GM19468 (cell line): ENCODE measurements around the gene NINJ1.
"Not testable (repeated sequence)": the region's sequence is repeated elsewhere in the genome, so short reads cannot be mapped to it uniquely, and the experiment has no call there.

Experiments used
- ATAC-seq: cut with Tn5 transposase; IDR thresholded peaks from one replicate; pipeline ENCODE4 v1.9.1; 2021; ENCODE audit warnings: mild to moderate bottlenecking, moderate library complexity, moderate number of reproducible peaks; ENCODE audit not compliant: unreplicated experiment; ENCODE audit errors: extremely low read depth

The NINJ1 gene

DNA sequence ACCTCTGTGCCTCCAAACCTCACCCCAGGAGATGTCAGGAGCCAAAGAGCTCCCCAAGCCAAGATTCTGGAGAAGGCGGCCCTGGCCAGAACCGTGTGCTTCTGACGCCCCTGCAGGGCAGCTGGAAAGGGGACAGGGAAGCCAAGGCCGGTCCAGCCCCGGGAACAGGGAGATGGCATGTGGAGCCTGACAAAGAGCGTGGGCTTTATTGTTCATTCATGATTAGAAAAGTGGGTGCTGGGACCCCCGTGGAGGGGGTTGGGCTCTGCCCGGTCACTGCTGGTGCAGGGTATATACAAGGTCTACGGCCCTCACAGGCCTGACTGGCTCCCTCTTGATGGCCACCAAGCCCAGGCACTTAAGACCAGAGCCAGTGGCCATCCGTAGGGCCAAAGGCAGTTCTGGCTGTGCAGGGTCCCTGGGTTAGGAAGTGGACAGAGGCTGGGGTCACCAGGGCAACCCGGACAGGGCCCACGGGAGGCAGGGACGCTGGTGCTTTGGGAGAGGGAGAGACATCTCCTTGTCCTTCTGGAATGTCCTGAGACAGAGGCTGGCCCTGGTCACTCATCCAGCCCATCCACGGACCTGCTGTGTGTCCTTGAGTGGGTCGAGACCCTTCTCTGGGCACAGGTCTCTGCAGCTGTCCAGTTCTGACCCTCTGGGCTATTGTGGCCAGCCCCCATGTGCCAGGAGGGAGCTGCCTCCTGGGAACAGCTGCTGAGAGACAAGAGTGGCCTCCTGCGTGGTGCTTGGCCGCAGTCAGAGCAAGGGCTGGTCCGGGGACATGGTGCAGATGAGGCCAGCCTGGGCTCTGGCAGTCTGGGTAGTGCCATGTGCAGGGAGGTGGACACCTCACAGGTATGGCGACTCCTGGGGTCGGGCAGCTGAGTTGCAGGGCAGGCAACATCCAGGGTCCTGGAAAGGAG lies 12.5 kb downstream of the NINJ1 start:
- no peak for ATAC-seq

DNA sequence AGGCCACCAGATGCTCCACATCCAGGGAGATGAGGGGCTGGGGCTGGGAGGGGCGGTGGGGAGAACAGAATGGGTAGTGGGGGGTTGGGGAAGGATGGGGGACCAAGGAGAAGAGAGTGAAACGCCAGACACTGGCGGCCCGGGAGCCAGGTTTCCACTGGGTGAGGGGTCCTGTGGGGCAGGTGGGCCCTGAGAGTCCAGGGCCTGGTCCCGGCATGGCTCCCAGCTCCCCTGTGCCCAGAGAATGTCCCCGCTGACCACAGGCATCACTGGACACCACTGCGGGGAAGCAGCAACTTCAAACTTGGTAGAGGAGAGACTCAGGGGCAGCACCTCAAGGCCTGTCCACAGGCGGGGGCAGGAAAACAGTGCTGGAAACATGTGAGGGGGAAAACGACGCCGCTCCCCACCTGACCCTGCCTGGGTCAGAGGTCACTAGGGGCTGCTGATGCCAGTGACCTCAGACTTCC lies 13.2 kb downstream of the NINJ1 start:
- ATAC-seq = no peak

DNA sequence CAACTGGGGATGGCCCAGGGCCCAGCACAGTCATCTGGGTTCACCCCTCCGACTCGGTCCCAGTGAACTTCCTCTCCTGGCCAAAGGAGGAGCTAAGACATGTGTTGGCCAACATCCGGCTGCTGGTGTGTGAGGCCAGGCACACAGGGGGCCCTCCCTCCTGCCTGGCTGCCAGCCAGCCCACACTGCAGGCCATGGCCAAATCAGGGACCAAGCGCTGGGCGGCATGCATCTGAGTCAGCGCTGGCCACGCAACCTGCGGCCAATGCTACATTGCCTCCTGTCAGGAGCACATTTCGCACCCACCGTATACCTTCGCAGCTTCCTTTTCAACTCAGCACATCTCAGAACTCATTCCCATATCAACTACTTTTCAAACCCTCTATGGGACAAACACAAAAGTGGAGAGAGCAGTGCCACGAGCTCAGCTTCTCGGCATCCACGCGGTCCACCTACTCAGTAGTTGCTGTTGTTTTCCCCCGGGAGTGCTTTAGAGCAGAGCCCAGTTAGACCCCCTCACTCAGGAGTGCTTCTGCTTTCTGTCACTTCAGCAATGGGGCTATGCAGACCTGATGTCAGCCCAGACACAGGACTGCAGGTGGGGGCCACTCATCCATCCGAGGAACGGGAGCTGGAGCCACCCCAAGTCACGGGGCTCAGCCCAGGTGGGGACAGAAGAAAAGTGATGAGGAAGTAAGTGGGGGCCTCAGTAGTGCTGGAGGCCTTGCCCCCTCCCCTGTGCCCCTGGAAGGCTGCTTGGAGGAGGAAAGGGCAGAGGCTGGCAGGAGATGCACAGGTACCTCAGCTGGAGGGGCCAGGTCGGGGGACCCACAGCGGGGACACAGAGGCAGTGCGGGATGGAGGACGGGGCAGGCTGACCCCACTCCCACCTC lies 13.9 kb downstream of the NINJ1 start:
- peak; percentile 96 for ATAC-seq

DNA sequence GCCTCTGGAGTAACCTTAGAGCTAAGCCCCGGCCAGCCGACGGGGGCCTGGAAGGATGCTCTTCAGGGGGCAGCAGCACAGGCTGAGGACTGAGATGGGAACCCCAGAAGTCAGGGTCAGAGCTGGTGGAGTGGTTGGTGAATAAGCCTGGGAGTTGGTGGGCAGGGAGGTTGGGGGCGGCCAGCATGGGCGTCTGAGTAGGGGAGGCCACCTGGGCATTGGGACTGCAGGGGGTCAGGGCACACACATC lies 14.4 kb downstream of the NINJ1 start:
- ATAC-seq = no peak

DNA sequence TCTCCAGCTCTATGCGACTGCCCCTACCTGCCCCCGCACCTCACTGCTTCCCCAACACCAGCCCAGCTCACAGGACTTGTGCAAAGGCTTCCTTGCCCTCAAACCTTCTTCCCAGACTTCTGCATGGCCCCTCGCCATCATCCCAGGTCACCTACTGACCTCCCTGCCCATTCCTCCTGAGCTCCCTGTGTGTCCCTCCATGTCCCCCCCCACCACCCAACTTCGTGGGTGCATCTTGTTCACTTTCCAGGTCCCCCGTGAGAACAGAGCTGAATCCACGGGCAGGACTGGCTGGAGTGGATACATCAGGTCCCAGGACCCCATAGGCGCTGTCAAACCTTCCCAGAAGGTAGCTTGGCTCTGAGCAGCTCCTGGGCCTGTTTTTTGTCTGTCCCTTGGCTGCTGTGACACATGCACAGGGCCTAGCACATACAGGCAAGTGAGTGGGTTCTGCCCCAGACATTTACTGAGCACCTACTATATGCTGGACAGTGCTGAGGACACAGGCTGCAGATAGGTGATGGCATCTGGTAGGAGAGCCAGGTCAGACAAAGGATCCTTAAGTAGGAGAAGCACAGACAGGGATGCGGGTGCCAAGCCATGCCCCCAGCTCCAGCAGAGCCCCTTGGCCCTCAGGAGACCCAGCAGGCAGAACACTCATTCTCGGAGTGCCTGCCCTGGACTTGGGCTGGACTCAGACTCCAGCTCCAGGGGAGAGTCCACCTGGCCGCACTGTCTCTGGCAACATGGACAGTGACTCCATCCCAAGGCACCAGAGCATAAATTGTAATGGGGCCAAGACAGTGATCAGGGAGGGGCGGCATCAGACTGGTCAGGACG lies 15.0 kb downstream of the NINJ1 start:
- ATAC-seq = no peak

DNA sequence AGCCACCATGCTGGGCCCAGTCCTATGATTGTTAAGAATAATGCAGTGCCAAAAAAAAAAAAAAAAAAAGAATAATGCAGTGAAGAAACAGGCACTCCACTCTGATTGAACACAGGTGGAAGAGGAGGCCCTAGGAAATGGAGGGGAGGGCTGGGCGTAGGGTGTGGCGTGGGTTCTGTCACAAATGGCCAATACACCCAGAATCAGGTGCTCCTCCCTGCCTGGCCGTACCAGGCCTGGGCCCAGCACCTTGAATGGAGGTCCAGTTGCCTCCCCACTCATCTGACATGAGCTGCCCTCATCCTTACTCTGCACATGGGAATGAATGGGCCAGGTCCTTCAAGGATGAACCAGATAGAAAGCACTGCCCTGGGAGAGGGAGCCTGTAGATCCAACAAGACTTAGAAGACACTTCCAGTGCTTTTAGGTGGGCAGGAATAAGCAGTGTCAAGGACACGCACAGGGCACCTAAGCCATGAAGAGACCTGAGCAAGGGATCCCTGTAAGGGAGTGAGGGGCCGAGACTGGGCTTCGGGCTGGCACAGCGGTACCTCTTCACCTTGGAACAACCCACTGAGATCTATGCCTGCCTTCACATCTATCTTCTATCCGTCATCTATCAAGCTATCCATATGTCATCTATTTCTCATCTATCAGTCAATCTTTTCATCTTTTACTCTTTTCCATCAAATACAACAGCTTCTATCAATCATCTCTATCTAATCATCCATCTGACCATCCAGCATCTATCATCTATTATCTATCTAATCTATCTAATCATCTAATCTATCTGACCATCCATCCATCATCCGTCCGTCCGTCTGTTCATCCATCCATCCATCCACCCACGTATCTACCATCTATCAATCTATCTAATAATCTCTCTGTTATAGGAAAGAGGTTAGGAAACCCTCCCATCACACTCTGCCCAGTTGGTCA lies 15.9 kb downstream of the NINJ1 start:
- no peak for ATAC-seq

DNA sequence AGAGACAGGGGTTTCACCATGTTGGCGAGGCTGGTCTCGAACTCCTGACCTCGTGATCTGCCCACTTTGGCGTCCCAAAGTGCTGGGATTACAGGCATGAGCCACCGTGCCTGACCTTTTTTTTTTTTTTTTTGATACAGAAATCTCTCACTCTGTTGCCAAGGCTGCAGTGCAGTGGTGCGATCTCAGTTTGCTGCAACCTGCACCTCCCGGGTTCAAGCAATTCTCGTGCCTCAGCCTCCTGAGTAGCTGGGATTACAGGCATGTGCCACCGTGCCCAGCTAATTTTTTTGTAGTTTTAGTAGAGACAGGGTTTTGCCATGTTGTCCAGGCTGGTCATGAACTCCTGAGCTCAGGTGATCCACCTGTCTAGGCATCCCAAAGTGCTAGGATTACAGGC lies 16.5 kb downstream of the NINJ1 start:
- not testable (repeated sequence) for ATAC-seq

DNA sequence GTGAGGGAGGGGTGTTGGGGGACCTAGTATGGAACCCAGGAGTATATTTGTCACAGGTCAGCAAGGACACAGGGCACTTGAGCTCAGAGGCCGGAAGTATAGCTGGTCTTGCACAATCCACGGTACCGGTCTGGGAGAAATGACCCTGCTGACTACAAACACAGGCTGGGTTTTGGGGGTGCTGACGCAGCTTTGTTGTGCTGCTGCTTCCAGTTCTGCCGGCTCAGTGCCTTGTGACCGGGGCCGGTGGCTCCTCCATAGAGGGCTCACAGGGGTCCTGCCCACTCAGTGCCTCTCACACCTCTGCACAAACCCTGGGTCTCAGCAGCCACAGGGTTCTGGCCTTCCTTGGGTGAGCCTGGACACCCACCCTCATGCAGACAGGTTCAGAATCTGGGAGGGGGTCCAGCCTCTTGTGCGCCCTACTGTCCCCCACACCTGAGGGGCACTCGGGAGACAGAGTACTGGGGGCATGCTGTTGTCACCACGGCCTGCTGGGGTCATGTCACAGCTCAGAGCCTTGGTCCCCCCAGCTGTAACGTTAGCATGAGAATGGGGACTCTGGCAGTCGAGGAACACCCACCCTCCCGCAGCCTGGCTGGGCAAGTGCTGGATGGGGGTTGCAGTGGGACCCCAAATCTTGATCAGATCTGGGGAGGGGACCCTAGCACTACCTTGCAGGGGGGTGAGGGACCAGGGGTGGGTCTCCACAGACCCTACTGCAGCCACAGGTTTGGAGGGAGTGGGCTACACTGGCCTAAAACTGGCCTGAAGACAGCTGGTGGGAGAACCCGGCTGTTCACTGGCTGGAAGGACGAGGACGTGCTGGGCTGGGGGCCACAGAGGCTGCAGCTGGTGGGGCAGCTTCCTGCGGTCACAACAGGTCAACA lies 17.7 kb downstream of the NINJ1 start:
- ATAC-seq = no peak

DNA sequence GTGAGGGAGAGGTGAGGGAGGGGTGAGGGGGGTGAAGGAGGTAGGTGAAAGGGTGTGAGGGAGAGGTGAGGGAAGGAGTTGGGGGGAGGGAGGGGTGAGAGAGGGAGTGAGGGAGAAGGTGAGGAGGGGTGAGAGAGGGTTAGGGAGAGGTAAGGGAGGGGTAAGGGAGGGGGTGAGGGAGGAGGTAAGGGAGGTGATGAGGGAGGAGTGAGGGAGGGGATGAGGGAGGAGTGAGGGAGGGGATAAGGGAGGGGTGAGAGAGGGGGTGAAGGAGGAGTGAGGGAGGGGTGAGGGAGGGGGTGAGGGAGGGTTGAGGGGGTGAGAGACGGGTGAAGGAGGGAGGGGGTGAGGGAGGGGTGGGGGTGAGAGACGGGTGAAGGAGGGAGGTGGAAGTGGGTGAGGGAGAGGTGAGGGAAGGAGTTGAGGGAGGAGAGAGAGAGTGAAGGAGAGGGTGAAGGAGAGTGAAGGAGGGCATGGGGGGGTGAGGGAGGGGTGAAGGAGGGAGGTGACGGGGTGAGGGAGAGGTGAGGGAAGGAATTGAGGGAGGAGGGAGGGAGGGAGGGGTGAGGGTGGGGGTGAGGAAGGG lies 18.5 kb downstream of the NINJ1 start:
- no peak for ATAC-seq

DNA sequence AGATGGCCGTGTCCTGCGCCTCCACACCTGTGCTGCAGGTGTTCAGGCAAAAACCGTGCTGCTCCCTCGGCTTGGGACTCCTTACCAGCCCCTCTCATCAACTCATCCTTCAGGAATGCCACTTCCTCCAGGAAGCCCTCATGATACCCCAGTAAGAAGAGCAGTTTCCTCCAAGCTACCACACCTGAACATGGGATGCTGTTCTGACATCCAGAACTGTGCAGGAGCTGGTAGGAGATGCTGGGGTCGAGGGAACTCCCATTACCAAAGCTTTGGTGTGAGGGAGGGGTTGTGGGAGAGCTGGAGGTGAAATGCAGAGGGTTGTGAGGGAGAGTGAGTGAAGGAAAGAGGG lies 19.1 kb downstream of the NINJ1 start:
- no peak for ATAC-seq

DNA sequence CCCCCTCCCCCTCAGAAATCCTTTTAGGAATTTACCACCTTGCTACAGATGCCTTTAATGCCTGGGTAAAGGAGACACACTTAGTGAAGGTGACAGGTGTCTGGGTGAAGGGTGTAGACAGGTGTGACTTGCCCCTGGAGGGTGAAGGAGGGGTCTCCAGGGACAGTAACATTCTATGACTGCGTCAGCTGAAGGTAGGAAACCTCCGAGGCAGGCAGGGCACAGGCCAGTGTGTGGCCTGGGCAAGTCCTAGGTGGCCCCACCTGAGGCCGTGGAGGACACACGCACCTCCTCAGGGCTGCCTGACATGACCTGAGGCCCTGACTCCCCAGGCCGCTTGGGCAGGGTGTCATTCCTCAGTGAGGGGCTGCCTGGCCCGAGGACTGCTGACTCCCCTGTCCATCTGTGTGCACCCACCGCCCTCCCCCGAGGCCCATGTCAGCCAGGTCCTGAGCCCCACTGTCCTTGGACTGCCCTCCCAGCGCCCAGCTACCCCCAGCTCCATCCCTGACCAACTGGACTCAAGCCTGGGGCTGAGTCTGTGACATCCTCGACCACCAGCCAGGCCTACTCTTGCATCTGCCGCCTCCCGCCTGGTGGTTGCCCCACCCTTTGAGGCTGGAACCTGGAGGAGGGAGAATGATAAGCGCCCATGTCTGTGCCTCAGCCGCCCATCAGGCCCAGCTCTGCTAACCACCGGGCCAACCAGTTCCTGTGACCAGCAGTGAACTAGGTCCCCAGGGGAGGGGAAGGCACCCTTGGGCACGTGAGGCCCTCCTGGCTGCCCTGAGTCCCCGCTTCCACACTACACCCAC lies 19.7 kb downstream of the NINJ1 start:
- no peak for ATAC-seq

DNA sequence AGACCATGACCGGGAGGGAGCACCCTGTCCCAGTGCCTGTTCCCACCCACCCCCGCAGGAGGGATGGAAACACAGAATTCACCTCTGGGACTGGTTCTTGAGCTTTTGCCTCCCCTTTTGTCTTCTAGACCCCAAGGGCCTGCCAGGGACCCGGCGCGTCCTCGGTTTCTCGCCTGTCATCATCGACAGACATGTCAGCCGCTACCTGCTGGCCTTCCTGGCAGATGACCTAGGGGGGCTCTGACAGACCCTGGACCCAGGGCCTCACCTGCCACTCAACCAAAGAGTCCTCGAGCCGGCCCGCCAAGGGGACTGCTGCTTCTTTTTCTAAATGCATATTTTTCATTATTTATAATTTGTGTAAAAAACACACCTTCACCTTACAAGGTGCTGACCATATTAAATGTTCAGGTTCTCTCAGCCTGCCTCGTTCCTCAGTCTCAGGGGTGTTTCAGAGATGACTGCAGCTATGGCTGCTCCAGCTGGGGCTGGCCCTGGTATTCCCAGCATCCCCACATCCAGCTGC lies 21.1 kb downstream of the NINJ1 start:
- no peak for ATAC-seq

DNA sequence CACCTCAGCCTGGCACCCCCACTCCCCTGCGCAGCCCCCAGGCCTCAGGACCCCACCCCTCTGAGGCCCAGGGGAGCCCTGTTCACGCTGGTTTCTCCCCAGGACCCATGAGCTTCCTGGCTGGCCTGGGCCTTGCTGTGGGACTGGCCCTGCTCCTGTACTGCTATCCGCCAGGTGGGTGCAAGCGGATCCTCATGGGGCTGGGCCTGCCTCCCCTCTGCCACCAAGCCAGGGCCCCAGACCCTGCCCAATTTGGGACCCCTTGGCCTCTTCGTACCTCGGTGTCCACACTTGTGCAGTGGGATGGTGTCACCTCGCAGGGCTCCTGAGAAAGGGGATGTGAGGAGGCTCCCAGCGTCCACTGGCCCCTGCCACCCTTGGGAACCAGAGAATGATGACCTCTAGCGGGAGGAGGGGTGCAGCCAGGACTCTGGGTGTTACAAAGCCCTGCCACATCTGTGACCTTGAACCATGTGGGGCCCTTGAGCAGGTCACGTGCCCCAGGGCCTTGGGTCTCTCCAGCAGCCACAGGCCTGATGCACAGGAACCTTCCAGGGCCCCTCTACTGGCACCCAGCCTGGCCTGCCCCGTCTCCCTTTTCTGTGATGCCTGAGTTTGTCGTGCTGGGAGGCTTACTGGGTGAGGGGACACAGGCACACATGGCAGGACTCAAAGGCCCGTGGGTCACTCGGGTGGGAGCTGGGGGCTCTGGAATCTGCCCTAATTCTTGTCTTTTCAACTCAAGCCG lies 21.8 kb downstream of the NINJ1 start:
- no peak for ATAC-seq

DNA sequence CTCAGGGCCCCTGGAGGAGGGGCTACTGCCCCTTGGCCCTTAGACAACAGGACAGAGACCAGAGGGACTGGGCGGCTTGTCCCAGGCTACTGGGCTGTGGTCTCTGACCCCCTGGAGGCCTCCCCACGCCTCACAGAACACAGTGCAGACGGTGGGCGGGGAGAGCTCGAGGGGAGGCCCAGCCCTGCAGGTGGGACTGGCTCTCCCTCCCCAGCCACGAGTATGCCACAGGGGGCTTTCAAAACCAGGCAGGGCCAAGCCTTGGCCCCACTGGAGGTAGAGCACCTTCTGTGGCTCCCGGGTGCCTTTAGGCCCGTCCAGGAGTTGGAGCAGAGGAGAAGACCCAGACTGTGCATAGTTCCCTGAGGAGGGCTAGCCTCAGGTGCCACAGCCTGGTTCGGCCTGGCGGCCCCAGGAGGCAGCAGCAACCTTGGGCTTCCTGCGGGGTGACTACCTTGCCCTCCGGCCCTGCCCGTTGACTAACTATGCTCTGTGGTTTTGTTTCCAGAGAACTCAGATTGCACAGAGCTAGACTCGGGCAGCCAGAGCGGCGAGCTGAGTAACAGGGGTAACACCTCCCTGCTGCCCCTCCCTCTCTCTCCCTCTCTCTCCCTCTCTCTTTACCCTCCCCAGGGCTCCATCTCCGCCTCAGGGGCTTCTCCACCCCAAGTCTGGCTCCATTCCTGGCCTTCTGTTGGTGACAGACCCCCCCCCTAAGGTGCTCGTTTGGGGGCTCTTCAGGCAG lies 22.5 kb downstream of the NINJ1 start:
- no peak for ATAC-seq

DNA sequence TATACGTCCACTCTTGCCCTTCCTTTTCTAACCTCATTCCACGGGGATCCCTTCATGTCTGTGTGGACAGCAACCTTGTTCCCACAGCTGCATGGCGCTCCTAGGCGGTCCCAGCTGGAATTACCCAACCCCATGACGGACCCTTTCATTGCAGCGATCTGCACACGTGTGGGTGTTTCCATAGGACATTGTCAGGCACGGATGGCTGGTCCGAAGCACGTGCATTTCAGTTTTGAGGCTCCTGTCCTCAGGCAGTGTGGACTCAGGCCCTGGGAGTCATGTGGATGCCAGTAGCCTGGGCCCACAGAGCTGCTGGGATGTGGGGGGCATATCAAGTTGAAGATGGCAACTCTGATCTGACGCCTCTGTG lies 23.1 kb downstream of the NINJ1 start:
- no peak for ATAC-seq

DNA sequence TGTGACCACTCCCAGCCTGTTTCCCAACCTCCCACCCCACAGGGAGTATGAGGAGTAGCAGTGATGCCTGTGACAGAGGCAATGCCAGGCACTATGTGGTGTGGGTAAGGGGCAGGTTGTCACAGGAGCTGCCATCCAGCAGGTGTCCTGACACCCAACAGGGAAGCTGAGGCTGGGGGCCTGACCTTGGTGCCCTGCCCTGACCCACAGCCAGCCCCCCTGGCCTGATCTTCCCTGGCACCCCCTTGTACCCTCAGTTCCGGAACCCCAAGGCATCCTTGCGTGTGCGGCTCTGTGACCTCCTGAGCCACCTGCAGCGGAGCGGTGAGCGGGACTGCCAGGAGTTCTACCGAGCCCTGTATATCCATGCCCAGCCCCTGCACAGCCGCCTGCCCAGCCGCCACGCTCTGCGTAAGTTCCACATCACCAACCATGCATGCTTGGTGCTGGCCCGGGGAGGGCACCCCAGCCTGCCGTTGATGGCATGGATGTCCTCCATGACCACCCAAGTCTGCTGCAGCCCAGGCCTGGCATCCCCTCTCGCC lies 23.7 kb downstream of the NINJ1 start:
- no peak for ATAC-seq
